Smooth muscle cell of trachea (primary cell): Measurements from ENCODE around the gene MYBL2. TPM values are rescaled to one million over a fixed set of nuclear protein-coding genes. Genes with fewer than 3 reads are reported as not detected.

Experiments used
- total RNA-seq: library from RNA; depleted of rRNA; stranded (reverse); fragments of >200 nt; gene quantifications from 2 replicates; pipeline ENCODE4 v1.2.1, GENCODE V29; 2014

Gene MYBL2
- total RNA-seq = 0.66 and 7.0 TPM in 2 replicates

DNA sequence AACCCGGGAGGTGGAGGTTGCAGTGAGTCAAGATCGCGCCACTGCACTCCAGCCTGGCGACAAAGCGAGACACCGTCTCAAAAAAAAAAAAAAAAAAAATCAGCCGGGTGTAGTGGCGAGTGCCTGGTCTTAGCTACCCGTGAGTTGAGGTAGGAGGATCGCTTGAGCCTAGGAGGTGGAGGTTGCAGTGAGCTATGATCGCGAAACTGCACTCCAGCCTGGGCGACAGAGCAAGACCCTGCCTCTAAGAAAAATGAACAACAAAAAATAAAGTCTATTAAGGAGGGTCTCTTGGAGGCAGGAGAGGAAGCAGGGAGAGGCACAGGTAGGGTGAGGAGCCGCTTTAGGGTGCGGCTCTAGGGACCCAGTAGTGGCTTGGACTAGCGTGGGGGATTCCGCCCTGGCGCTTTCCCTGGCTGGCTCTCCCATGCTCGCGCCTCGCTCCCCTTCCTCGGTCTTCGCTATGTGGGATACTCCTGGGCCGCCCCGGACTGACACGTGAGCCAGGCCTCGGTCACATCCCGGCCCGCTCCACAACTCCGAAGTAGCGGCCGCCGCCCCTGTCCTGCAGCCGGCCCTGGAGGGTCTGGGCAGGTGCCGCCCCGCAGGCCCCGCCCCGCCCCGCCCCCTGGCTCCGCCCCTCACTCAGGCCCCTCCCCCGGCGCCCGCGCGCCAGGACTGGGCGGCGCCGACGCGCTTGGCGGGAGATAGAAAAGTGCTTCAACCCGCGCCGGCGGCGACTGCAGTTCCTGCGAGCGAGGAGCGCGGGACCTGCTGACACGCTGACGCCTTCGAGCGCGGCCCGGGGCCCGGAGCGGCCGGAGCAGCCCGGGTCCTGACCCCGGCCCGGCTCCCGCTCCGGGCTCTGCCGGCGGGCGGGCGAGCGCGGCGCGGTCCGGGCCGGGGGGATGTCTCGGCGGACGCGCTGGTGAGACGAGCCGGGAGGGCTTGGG is at the start of gene MYBL2:
Gene MYBL2 (plus strand): TSS at position 739 of the 953 bp plus-strand sequence. CDS start 170 bp downstream, at position 909.

DNA sequence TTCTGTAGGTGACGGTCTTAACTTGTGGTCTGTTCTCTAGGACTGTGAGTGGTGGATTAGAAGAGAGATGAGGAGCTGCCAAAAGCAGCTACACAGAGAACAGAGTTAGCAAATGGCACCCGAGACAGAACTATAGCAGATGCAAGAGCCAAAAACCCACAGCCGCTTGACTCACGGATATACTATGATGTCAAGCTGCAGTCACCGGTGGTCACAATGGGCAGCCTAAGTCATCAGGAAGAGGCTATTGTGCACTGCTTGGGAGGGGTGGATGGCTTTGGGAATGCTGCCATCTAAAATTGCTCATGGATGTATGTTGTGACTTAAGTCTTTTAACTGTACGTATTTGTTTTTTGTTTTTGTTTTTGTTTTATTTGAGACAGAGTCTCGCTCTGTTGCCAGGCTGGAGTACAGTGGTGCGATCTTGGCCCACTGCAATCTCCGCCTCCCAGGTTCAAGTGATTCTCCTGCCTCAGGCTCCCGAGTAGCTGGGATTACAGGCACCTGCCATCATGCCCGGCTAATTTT is 60.0 kb downstream of the MYBL2 start, which contains the start of gene GTSF1L:
Gene GTSF1L (minus strand): TSS at position 192 of the 528 bp plus-strand sequence. CDS start 308 bp downstream, outside the sequence.

Other genes with a start within 250 kb of the MYBL2 start
- gene SRSF6, start 209.2 kb upstream of the MYBL2 start, total RNA-seq = 50.6 and 59.8 TPM in 2 replicates
- 6.5 and 10.4 TPM in 2 replicates for gene L3MBTL1, start 159.4 kb upstream of the MYBL2 start, total RNA-seq
- gene SGK2, start 108.1 kb upstream of the MYBL2 start, total RNA-seq = 0.83 TPM in 1 of 2 replicates, not detected in the other
- gene IFT52, start 76.2 kb upstream of the MYBL2 start, total RNA-seq = 42.8 and 49.1 TPM in 2 replicates
- not detected in 2 replicates for gene GTSF1L, start 59.9 kb downstream of the MYBL2 start, total RNA-seq
- gene TOX2, start 247.7 kb downstream of the MYBL2 start, total RNA-seq = 3.5 TPM in 2 replicates